ENCODE data around the gene GPS2. TPM values are rescaled to one million over a fixed set of nuclear protein-coding genes. Genes with fewer than 3 reads are reported as not detected.

Gene GPS2
- total RNA-seq, 4 donors from 2014 or later = 52.7 to 89.2 (median 75.6) TPM

- TF ChIP-seq CTCF (IDR thresholded peaks at IDR 0.05; ENCODE audit: low read depth) = no peak
These were observed 6.3 kb upstream of the GPS2 start for GRCh38 chr17:7321466-7321865.

GRCh38 chr17:7318121-7318860 is 3.1 kb upstream of the GPS2 start:
- no peak for TF ChIP-seq CTCF (IDR thresholded peaks at IDR 0.05; ENCODE audit: low read depth)

- TF ChIP-seq CTCF (IDR thresholded peaks at IDR 0.05; ENCODE audit: low read depth) = no peak
These were observed 2.1 kb upstream of the GPS2 start for GRCh38 chr17:7317161-7317803.

GRCh38 chr17:7315570-7316235 is 543 bp upstream of the GPS2 start:
- TF ChIP-seq CTCF (IDR thresholded peaks at IDR 0.05; ENCODE audit: low read depth) = no peak

- TF ChIP-seq CTCF (IDR thresholded peaks at IDR 0.05; ENCODE audit: low read depth) = no peak
These were observed 1.1 kb downstream of the GPS2 start for GRCh38 chr17:7313890-7314718.

- no peak for TF ChIP-seq CTCF (IDR thresholded peaks at IDR 0.05; ENCODE audit: low read depth)
These were observed 1.9 kb downstream of the GPS2 start for GRCh38 chr17:7313088-7313889.
